Esophagus muscularis mucosa (tissue), 4 donors: ENCODE data around the gene BHLHA9. TPM values are rescaled to one million over a fixed set of nuclear protein-coding genes. Genes with fewer than 3 reads are reported as not detected.

Experiments used
- DNase-seq: peaks from one replicate; pipeline ENCODE4 v3.0.0-alpha.2; 2017; ENCODE audit errors: extremely low spot score
- H3K27ac ChIP-seq, 4 donors: fragments of 200-600 bp; sonication (generic); replicated peaks in 1 of 4; 1 replicate in 3 of 4; 2 replicates in 1 of 4; pipeline ENCODE4 v1.5.1; 2016 to 2019; ENCODE audit warnings: mild to moderate bottlenecking in 1 of 4
- H3K27me3 ChIP-seq, 4 donors: fragments of 200-600 bp; sonication (generic); one replicate each; pipeline versions ENCODE4 v1.5.1 to v1.6.0; 2016 to 2019
- H3K36me3 ChIP-seq, 4 donors: fragments of 200-600 bp; sonication (generic); one replicate each; pipeline ENCODE4 v1.5.1; 2016 to 2019
- H3K4me1 ChIP-seq, 4 donors: fragments of 200-600 bp; sonication (generic); one replicate each; pipeline ENCODE4 v1.5.1; 2016 to 2019
- H3K4me3 ChIP-seq, 4 donors: fragments of 200-600 bp; sonication (generic); 1 replicate in 2 of 4; 2 replicates in 2 of 4; pipeline ENCODE4 v1.5.1; 2016 to 2019; ENCODE audit warnings: mild to moderate bottlenecking in 4 of 4, moderate library complexity in 1 of 4
- H3K9me3 ChIP-seq, 4 donors: fragments of 200-600 bp; sonication (generic); 1 replicate in 3 of 4; 2 replicates in 1 of 4; pipeline ENCODE4 v1.5.1; 2016 to 2019
- EP300 ChIP-seq: sonication (generic); formaldehyde crosslinking; IDR thresholded peaks from one replicate; pipeline ENCODE4 v1.6.1; 2017; ENCODE audit warnings: antibody characterized with exemption
- POLR2A ChIP-seq: fragments of 450-650 bp; IDR thresholded peaks from one replicate; pipeline ENCODE4 v1.6.1; 2017; ENCODE audit warnings: antibody characterized with exemption, moderate library complexity, mild to moderate bottlenecking, low read depth
- POLR2AphosphoS5 ChIP-seq, 2 donors: sonication (generic); formaldehyde crosslinking; IDR thresholded peaks; one replicate each; pipeline ENCODE4 v1.6.1; 2017; ENCODE audit warnings: antibody characterized with exemption in 2 of 2
- WGBS: methylation state at CpG from one replicate; pipeline ENCODE4 v1.1.5; 2018; 5-methylcytosine and 5-hydroxymethylcytosine counted together
- intact Hi-C: fragments of 100-400 bp; cut with DNase I; formaldehyde crosslinking; loops from one replicate; pipeline ENCODE4 v1.15.1; 2023
- total RNA-seq, 4 donors: library from RNA; depleted of rRNA; stranded (reverse); fragments of >200 nt; gene quantifications; one replicate each; pipeline versions ENCODE4 v1.1.0 to v1.2.1, GENCODE V29; 2016
- TF ChIP-seq, protein P1 (sequence below), 3 experiments: fragments of 200-600 bp in 2 of 3; fragments of 450-650 bp in 1 of 3; sonication (generic) in 2 of 3; IDR thresholded peaks; one replicate each; pipeline ENCODE4 v1.5.1; 2017 to 2019; ENCODE audit warnings: antibody characterized with exemption in 3 of 3, mild to moderate bottlenecking in 2 of 3, moderate library complexity in 1 of 3

The BHLHA9 gene
- total RNA-seq, 4 donors from 2014 or later = not detected

DNA sequence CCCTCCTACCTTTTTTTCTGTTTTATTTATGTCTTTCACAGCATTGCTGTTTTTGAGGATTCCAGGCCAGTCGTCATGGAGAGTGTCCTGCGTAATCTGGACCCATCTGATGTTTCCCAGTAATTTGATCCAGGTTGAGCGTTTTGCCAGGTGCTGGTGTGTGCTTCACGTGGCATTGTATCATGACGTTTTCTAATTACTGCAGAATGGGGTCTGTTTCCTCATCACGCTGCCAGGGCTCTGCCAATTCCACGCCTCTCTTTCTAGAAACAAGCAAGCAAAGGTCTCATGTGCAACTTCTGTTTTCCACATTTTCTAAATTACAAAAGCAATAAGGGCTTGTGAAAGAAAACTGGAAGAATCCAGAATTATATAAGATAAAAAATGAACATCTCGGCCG lies 28.3 kb upstream of the BHLHA9 start:
- TF ChIP-seq EP300 = no peak
- no peak for TF ChIP-seq POLR2A
- TF ChIP-seq, protein P1, sequence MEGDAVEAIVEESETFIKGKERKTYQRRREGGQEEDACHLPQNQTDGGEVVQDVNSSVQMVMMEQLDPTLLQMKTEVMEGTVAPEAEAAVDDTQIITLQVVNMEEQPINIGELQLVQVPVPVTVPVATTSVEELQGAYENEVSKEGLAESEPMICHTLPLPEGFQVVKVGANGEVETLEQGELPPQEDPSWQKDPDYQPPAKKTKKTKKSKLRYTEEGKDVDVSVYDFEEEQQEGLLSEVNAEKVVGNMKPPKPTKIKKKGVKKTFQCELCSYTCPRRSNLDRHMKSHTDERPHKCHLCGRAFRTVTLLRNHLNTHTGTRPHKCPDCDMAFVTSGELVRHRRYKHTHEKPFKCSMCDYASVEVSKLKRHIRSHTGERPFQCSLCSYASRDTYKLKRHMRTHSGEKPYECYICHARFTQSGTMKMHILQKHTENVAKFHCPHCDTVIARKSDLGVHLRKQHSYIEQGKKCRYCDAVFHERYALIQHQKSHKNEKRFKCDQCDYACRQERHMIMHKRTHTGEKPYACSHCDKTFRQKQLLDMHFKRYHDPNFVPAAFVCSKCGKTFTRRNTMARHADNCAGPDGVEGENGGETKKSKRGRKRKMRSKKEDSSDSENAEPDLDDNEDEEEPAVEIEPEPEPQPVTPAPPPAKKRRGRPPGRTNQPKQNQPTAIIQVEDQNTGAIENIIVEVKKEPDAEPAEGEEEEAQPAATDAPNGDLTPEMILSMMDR (IDR thresholded peaks at IDR 0.05) = no peak
- peak; percentile 11 to 18 for TF ChIP-seq POLR2AphosphoS5 (IDR thresholded peaks at IDR 0.05)
- Histone ChIP-seq H3K9me3 (no peaks in the 10 kb centered on the region), H3K4me1 (peaks cover 0 to 5% (median 0%) of the 10 kb centered on the region in 4 donors), H3K36me3 (no peaks in the 10 kb centered on the region), H3K27me3 (peaks cover 0 to 15% (median 0%) of the 10 kb centered on the region in 4 donors), H3K27ac (peak overlapping the region in 2 of 4 donors; percentile 30 to 36), H3K4me3 (no peak overlapping the region)
- no peak for DNase-seq
- intact Hi-C loops = no loop called here
- 29% methylated on average over 9 of the region's 9 CpGs for WGBS

DNA sequence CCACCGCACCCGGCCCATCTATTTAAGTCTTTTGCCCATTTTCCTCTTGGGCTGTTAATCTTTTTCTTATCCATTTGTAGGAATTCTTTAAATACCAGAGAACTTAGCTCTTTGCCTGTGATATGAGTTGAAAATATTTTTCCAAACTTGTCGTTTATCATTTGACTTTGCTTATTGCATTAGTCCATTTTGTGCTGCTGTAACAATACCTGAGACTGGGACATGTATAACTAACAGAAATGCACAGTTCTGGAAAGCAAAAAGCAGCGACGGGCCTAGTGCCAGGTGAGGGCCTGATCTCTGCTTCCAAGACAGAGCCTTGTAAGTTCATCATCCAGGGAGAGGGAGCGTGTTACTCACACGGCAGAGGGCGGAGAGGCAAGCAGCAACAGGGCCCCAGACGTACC lies 25.6 kb upstream of the BHLHA9 start:
- Histone ChIP-seq H3K27ac (no peak overlapping the region), H3K27me3 (peaks cover 0 to 9% (median 0%) of the 10 kb centered on the region in 4 donors), H3K4me1 (peaks cover 0 to 5% (median 0%) of the 10 kb centered on the region in 4 donors), H3K9me3 (no peaks in the 10 kb centered on the region), H3K36me3 (no peaks in the 10 kb centered on the region), H3K4me3 (no peak overlapping the region)
- TF ChIP-seq POLR2A = no peak
- no peak for TF ChIP-seq POLR2AphosphoS5 (IDR thresholded peaks at IDR 0.05)
- no peak for TF ChIP-seq EP300
- TF ChIP-seq, protein P1 (IDR thresholded peaks at IDR 0.05) = no peak
- intact Hi-C loops = no loop called here
- no peak for DNase-seq
- WGBS = 71% methylated on average over 9 of the region's 9 CpGs

DNA sequence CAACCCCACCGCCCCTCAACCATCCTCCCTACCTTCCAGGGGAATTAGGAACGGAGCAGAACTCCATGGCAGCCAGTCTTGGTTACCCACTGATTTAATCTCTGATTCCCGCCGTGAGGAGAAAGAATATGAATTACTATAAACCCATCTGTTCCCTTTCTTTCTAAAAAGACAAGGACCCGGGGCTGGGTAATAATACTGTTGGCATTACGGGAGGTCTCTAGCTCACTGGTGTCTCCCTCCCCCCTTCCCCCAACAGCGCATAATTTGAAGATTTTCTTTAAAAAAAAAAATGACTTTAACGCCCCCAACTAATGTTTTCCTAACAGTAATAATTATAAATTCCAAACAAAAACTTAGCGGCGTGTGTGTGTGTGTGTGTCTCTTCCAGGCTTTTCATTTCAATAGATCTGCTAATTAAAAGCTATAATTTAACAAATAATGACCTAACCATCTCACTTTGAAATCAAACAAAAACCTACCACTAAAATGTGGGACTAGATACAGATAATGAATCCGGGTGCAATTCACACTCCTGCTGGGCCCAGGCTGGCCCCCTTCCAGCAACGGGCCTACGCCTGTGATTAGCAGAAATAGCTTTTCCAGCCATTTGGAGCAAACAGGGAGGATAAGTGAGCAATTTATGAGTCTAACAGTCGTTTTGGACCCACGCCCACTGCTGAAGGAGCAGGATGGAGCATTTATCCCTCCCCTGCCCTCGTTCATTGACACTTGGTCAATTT lies 18.2 kb upstream of the BHLHA9 start:
- Histone ChIP-seq H3K4me3 (no peak overlapping the region), H3K27me3 (peaks cover 0 to 4% (median 0%) of the 10 kb centered on the region in 4 donors), H3K27ac (peak overlapping the region in 1 of 4 donors; percentile 23), H3K4me1 (peaks cover 0 to 14% (median 11%) of the 10 kb centered on the region in 4 donors), H3K9me3 (no peaks in the 10 kb centered on the region), H3K36me3 (no peaks in the 10 kb centered on the region)
- WGBS = 58% methylated on average over 16 of the region's 16 CpGs
- TF ChIP-seq EP300 = no peak
- TF ChIP-seq POLR2A = no peak
- TF ChIP-seq, protein P1 (IDR thresholded peaks at IDR 0.05) = no peak
- TF ChIP-seq POLR2AphosphoS5 (IDR thresholded peaks at IDR 0.05) = no peak
- no peak for DNase-seq
- intact Hi-C loops = no loop called here

DNA sequence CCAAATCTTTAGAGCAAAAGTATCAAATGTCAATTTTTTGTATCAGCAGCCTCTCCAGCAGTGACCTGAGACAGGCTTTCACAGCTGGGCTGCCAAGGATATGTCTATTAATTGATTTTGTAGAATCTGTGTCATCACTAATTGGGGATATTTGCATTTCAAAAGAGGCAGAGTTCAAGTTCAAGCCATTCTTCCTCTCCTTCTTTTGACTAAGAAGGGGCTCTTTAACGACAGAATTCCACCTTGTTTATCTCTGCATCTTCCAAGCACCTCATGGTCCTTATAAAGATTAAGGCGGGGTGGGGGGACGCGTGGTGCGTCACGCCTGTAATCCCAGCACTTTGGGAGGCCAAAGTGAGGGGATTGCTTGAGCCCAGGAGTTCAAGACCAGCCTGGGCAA lies 15.2 kb upstream of the BHLHA9 start:
- Histone ChIP-seq H3K27me3 (peaks cover 0 to 4% (median 0%) of the 10 kb centered on the region in 4 donors), H3K36me3 (no peaks in the 10 kb centered on the region), H3K4me3 (no peak overlapping the region), H3K27ac (no peak overlapping the region), H3K9me3 (no peaks in the 10 kb centered on the region), H3K4me1 (peaks cover 9 to 25% (median 22%) of the 10 kb centered on the region in 4 donors)
- intact Hi-C loops = no loop called here
- TF ChIP-seq POLR2A = no peak
- TF ChIP-seq, protein P1 (IDR thresholded peaks at IDR 0.05) = no peak
- no peak for DNase-seq
- WGBS = 70% methylated on average over 6 of the region's 6 CpGs
